Gastroesophageal sphincter (tissue), 4 donors: ENCODE results near the gene KCNJ18. TPM values are rescaled to one million over a fixed set of nuclear protein-coding genes. Genes with fewer than 3 reads are reported as not detected.
"Not testable (repeated sequence)": the region's sequence is repeated elsewhere in the genome, so short reads cannot be mapped to it uniquely, and the experiment has no call there.

Experiments
- ATAC-seq: fragments of 150-250 bp; one replicate; pipeline ENCODE4 v1.9.1; 2016; ENCODE audit warnings: mild to moderate bottlenecking, moderate library complexity
- H3K27ac ChIP-seq, 4 donors: fragments of 200-600 bp; sonication (generic) in 3 of 4; 1 replicate in 3 of 4; 2 replicates in 1 of 4; pipeline ENCODE4 v1.5.1; 2016 to 2019
- H3K27me3 ChIP-seq: fragments of 200-600 bp; sonication (generic); one replicate; pipeline ENCODE4 v1.5.1; 2019
- H3K36me3 ChIP-seq, 2 donors: fragments of 200-600 bp; sonication (generic); one replicate each; pipeline ENCODE4 v1.5.1; 2019; ENCODE audit warnings: control low read depth in 1 of 2
- H3K4me1 ChIP-seq, 3 donors: fragments of 200-600 bp; sonication (generic); 1 replicate in 2 of 3; 2 replicates in 1 of 3; pipeline ENCODE4 v1.5.1; 2016 to 2019; ENCODE audit warnings: control low read depth in 2 of 3
- H3K4me3 ChIP-seq, 2 donors: fragments of 200-600 bp; sonication (generic); one replicate each; pipeline ENCODE4 v1.5.1; 2019; ENCODE audit warnings: mild to moderate bottlenecking in 1 of 2, moderate library complexity in 1 of 2
- H3K9me3 ChIP-seq, 3 donors: fragments of 200-600 bp; sonication (generic); one replicate each; pipeline ENCODE4 v1.5.1; 2017 to 2019; ENCODE audit warnings: control low read depth in 2 of 3
- EP300 ChIP-seq: sonication (generic); formaldehyde crosslinking; IDR thresholded peaks from one replicate; pipeline ENCODE4 v1.6.1; 2017; ENCODE audit warnings: antibody characterized with exemption, mild to moderate bottlenecking
- POLR2A ChIP-seq, 2 donors: fragments of 450-650 bp; IDR thresholded peaks; one replicate each; pipeline ENCODE4 v1.6.1; 2017; ENCODE audit warnings: antibody characterized with exemption in 2 of 2, mild to moderate bottlenecking in 2 of 2, moderate library complexity in 1 of 2
- POLR2AphosphoS5 ChIP-seq: sonication (generic); formaldehyde crosslinking; IDR thresholded peaks from one replicate; pipeline ENCODE4 v1.6.1; 2017; ENCODE audit warnings: antibody characterized with exemption
- WGBS, 2 donors: methylation state at CpG; one replicate each; pipeline ENCODE4 v1.1.5; 2018; ENCODE audit warnings: low coverage in 1 of 2; 5-methylcytosine and 5-hydroxymethylcytosine counted together
- total RNA-seq, 4 donors: library from RNA; depleted of rRNA; stranded (reverse); fragments of >200 nt; gene quantifications; one replicate each; pipeline ENCODE4 v1.1.0, GENCODE V29; 2016
- TF ChIP-seq, protein P1 (sequence below), 4 experiments: fragments of 200-600 bp in 2 of 4; fragments of 450-650 bp in 2 of 4; sonication (generic) in 1 of 4; IDR thresholded peaks; one replicate each; pipeline ENCODE4 v1.5.1; 2017 to 2019; ENCODE audit warnings: antibody characterized with exemption in 4 of 4, mild to moderate bottlenecking in 2 of 4, moderate library complexity in 2 of 4

The KCNJ18 gene
- total RNA-seq, 4 donors from 2014 or later: not detected

DNA sequence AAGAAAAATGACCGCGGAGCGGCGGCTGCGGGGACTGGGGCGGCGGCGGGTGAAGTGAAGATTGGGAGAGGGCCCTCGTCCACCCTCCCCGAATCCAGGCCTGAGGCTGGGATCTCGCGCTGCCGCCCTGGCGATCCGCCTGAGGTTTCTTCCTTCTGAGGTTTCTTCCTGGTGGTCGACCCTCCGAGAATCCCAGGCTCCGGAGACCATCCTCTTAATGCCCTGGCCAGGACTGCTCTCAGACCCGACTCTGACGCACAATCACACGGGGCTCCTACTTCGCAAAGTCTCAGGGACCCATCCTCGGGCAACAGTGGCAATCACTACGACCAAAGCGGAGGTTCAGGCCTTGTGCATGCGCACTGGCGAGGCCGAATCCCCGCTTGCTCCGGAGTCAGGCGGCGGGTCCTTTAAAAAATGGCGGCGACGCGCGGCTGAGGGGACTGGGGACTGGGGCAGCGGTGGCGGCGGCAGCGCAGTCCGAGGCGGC, 18.0 kb upstream of the KCNJ18 start:
- no peaks in the 10 kb centered on the region for H3K4me1 ChIP-seq
- H3K27ac ChIP-seq: no peak overlapping the region
- WGBS, 2 donors: 90 to 94% methylated on average over 15 to 36 of the region's 43 CpGs
- TF ChIP-seq, protein P1, sequence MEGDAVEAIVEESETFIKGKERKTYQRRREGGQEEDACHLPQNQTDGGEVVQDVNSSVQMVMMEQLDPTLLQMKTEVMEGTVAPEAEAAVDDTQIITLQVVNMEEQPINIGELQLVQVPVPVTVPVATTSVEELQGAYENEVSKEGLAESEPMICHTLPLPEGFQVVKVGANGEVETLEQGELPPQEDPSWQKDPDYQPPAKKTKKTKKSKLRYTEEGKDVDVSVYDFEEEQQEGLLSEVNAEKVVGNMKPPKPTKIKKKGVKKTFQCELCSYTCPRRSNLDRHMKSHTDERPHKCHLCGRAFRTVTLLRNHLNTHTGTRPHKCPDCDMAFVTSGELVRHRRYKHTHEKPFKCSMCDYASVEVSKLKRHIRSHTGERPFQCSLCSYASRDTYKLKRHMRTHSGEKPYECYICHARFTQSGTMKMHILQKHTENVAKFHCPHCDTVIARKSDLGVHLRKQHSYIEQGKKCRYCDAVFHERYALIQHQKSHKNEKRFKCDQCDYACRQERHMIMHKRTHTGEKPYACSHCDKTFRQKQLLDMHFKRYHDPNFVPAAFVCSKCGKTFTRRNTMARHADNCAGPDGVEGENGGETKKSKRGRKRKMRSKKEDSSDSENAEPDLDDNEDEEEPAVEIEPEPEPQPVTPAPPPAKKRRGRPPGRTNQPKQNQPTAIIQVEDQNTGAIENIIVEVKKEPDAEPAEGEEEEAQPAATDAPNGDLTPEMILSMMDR (IDR thresholded peaks at IDR 0.05): no peak
- TF ChIP-seq EP300 (no peak), POLR2A (IDR thresholded peaks at IDR 0.05) (no peak), POLR2AphosphoS5 (no peak)
- H3K36me3 ChIP-seq: no peaks in the 10 kb centered on the region
- ATAC-seq: no peak
- H3K9me3 ChIP-seq: peaks cover 0 to 4% (median 0%) of the 10 kb centered on the region in 3 donors
- H3K27me3 ChIP-seq: peaks cover 52% of the 10 kb centered on the region
- no peak overlapping the region for H3K4me3 ChIP-seq

DNA sequence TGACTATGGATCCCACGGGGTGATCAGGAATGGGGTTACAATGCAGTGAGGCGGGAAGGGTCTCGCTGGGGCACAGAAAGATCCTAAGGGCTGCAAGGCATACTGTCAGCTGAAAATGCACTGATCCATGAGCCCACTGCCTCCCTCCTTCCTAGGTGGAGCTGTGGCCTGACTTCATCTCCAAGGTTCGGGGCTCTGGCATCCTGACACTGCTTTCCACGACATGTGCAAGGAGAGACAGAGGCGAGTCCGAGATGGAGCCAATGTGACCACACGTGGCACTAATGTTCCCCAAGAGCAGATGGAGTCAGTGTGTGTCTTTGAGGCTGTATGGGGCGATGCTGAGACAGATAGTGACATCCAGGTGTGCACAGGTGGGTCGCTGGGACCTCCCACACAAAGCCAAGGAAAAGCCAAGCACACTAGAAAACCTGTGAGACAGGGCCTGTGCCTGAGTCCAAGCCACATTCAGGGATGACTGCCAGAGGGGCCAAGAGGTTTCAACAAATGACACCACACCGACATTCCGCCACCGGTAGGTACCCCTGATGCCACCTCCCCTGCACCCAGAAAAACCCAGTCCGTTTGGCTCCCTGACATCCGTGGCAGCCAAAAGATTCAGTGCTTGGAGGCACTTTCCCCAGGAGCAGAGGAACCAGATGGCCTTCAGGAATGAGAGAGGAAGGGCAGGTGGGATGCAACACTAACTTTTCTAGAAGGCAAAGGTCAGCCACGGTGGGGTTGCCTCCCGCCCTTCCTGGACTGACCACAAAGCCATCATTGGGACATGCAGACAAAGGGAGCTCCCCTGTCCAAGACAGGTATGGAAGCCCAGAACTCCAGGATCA, 17.2 kb upstream of the KCNJ18 start:
- H3K27ac ChIP-seq, H3K9me3 ChIP-seq, ATAC-seq, H3K4me1 ChIP-seq, H3K4me3 ChIP-seq, H3K36me3 ChIP-seq: not testable (repeated sequence)
- 71 to 77% methylated on average over 11 to 17 of the region's 17 CpGs for WGBS, 2 donors
- H3K27me3 ChIP-seq: peaks cover 44% of the 10 kb centered on the region

DNA sequence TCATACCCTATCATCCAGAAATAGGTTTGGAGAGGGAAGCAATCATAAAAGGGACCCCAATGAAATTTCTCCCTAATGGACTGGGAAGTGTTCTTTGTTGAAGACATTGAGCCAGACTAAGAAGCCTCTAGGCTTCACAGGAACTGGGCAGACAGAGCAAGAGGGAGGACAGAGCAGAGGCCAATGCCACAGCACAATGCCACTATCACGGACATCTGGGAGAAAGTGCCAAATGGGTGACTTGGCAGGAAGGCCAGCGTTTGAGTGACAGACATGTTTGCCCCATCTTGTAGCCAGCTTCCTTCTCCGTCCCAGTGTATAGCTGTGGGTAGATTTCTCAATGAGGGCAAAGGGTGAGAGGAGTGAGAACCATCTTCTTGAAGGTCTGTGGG, 16.6 kb upstream of the KCNJ18 start:
- not testable (repeated sequence) for H3K4me1 ChIP-seq, ATAC-seq, H3K36me3 ChIP-seq, H3K27ac ChIP-seq, H3K4me3 ChIP-seq, H3K9me3 ChIP-seq
- WGBS, 2 donors: 88 to 90% methylated on average over 2 to 3 of the region's 3 CpGs
- peaks cover 38% of the 10 kb centered on the region for H3K27me3 ChIP-seq

DNA sequence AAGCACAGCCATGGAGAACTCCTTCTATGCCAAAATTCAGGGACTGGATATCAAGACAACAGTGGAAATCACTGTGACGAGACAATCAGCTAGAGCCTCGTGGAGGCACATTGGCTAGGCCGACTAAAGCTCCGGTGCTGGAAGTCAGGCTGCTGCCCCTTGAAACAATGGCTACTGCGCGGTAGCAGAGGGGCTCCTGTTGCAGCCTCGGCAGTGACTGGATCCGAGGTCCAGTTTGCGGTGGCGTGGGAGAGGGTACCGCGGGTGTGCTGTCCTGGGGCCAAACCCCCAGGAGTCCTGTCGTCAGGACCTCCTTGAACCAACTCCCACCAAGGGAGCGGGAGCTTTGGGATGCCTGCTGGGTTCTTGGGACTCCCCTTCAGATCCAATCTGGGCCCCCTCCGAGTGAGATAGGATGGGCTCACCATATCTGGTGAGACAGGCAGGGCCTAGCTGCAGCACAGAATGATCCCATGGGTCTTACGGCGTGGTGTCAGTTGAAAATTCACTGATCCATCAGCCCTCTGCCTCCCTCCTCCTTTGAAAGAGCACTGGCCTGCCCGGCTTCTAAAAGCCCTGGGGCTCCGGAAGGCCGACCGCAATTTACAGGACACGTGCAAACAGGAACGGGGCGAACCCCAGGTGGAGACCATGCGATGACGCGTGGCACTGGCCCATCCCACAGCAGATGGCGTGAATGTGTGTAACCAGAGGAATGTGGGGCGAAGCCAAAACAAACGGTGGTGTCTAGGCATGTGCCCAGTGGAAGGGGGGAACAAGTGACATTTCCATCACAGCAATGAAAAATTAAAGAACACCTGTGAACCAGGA, 15.8 kb upstream of the KCNJ18 start:
- 81 to 86% methylated on average over 14 to 22 of the region's 30 CpGs for WGBS, 2 donors
- Histone ChIP-seq H3K9me3 (peaks cover 0 to 4% (median 0%) of the 10 kb centered on the region in 3 donors), H3K36me3 (no peaks in the 10 kb centered on the region), H3K27me3 (peaks cover 34% of the 10 kb centered on the region), H3K27ac (no peak overlapping the region), H3K4me3 (no peak overlapping the region), H3K4me1 (no peaks in the 10 kb centered on the region)
- TF ChIP-seq, protein P1 (IDR thresholded peaks at IDR 0.05): no peak
- no peak for TF ChIP-seq POLR2AphosphoS5
- no peak for TF ChIP-seq POLR2A (IDR thresholded peaks at IDR 0.05)
- TF ChIP-seq EP300: no peak
- ATAC-seq: no peak

DNA sequence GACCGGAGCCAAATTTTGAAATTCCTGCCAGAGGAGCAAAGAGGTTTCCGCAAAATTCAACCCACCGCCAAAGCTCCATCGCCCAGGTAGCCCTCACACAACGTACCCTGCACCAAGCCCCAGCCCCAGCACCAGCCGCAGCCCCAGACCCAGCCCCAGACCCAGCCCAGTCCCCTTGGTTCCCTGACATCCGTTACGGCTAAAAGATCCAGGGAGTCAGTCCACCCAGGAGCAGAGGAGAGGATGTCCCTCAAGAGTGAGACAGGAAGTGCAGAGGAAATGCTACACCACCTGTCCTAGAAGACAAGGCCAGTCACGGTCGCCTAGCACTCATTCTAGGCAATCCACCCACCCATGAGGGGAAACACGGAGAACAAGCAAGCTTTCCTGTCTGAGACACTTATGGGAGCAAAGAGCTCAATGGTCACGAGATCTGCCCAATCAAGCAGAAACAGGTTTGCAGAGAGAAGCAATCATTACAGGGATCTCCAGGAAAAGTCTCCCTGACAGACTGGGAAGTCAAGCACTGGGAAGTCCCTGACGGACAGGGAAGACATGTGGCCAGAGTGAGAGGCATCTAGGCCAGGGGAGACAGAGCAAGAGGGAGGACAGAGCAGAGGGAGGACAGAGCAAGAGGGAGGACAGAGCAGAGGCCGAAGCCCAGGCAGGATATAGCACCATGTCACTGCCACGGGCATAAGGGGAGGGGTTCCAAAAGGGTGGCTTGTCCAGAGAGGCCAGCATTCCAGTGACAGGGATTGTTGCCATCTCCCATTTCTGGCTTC, 15.0 kb upstream of the KCNJ18 start:
- Histone ChIP-seq H3K4me1 (no peaks in the 10 kb centered on the region), H3K4me3 (no peak overlapping the region), H3K27me3 (peaks cover 29% of the 10 kb centered on the region), H3K9me3 (peaks cover 0 to 4% (median 0%) of the 10 kb centered on the region in 3 donors), H3K36me3 (no peaks in the 10 kb centered on the region), H3K27ac (no peak overlapping the region)
- ATAC-seq: no peak
- no peak for TF ChIP-seq POLR2A (IDR thresholded peaks at IDR 0.05)
- TF ChIP-seq POLR2AphosphoS5: no peak
- TF ChIP-seq, protein P1 (IDR thresholded peaks at IDR 0.05): no peak
- no peak for TF ChIP-seq EP300
- WGBS, 2 donors: 59 to 70% methylated on average over 11 to 13 of the region's 15 CpGs
